Measurements from ENCODE around the gene NCF2.
A peak's percentile ranks its signal among the peaks of the same experiment; 100 is the strongest.

Gene NCF2

GRCh38 chr1:183605904-183606303 lies 15.6 kb upstream of the NCF2 start:
- no peaks in the 10 kb centered on the region for H3K27me3 ChIP-seq
- H3K9ac ChIP-seq: no peak overlapping the region
- peak overlapping the region in 5 of 11 experiments; percentile 28 to 88 (median 80); a peak in 8 of 22 replicates for H3K4me2 ChIP-seq
- peaks cover 0 to 8% (median 0%) of the 10 kb centered on the region in 11 experiments; a peak in 3 of 22 replicates for H3K9me3 ChIP-seq (replicated peaks in 1 of 11)
- no peaks in the 10 kb centered on the region for H4K20me1 ChIP-seq
- peak overlapping the region in 8 of 11 experiments; percentile 7 to 84 (median 72); a peak in 9 of 22 replicates for H3K27ac ChIP-seq
- peaks cover 15 to 97% (median 55%) of the 10 kb centered on the region in 10 experiments; a peak in 18 of 20 replicates for H3K4me1 ChIP-seq
- TF ChIP-seq Cebpa-rat (IDR thresholded peaks at IDR 0.05): no peak
- H3K36me3 ChIP-seq: no peaks in the 10 kb centered on the region
- no peak overlapping the region for H3K4me3 ChIP-seq

- peak overlapping the region in 9 of 11 experiments; percentile 54 to 84 (median 71); a peak in 15 of 22 replicates for H3K27ac ChIP-seq
- H4K20me1 ChIP-seq: no peaks in the 10 kb centered on the region
- peak overlapping the region; percentile 4 to 91 (median 73); a peak in 18 of 22 replicates for H3K4me2 ChIP-seq
- H3K9me3 ChIP-seq (replicated peaks in 1 of 11): peaks cover 0 to 14% (median 0%) of the 10 kb centered on the region in 11 experiments; a peak in 3 of 22 replicates
- TF ChIP-seq Cebpa-rat (IDR thresholded peaks at IDR 0.05): peak in 1 of 11 experiments; percentile 8; a peak in 2 of 22 replicates
- no peaks in the 10 kb centered on the region for H3K36me3 ChIP-seq
- H3K4me1 ChIP-seq: peaks cover 15 to 99% (median 56%) of the 10 kb centered on the region in 10 experiments; a peak in 18 of 20 replicates
- 0 out of 20 replicates have a peak overlapping the region, but pooled peaks of 1 of the 10 experiments have one; percentile 1 for H3K4me3 ChIP-seq
- H3K27me3 ChIP-seq: no peaks in the 10 kb centered on the region
- peak overlapping the region in 6 of 11 experiments; percentile 1 to 64 (median 50); a peak in 9 of 22 replicates for H3K9ac ChIP-seq
Measured at GRCh38 chr1:183604815-183605214, 14.6 kb upstream of the NCF2 start.

GRCh38 chr1:183604038-183604808 lies 14.0 kb upstream of the NCF2 start:
- Histone ChIP-seq H3K36me3 (no peaks in the 10 kb centered on the region), H3K4me1 (peaks cover 15 to 99% (median 53%) of the 10 kb centered on the region in 10 experiments; a peak in 18 of 20 replicates), H3K4me3 (0 out of 20 replicates have a peak overlapping the region, but pooled peaks of 1 of the 10 experiments have one; percentile 1), H3K27ac (peak overlapping the region in 10 of 11 experiments; percentile 40 to 84 (median 67); a peak in 18 of 22 replicates), H3K9ac (peak overlapping the region in 8 of 11 experiments; percentile 1 to 64 (median 36); a peak in 11 of 22 replicates), H3K4me2 (peak overlapping the region; percentile 4 to 91 (median 73); a peak in 21 of 22 replicates), H3K9me3 (replicated peaks in 1 of 11) (peaks cover 0 to 14% (median 0%) of the 10 kb centered on the region in 11 experiments; a peak in 3 of 22 replicates), H4K20me1 (no peaks in the 10 kb centered on the region), H3K27me3 (no peaks in the 10 kb centered on the region)
- peak in 3 of 11 experiments; percentile 14 to 58 (median 24); a peak in 3 of 22 replicates for TF ChIP-seq Cebpa-rat (IDR thresholded peaks at IDR 0.05)

- H4K20me1 ChIP-seq: no peaks in the 10 kb centered on the region
- peak overlapping the region in 4 of 11 experiments; percentile 75 to 84 (median 82); a peak in 5 of 22 replicates for H3K27ac ChIP-seq
- no peaks in the 10 kb centered on the region for H3K27me3 ChIP-seq
- peaks cover 0 to 14% (median 0%) of the 10 kb centered on the region in 11 experiments; a peak in 3 of 22 replicates for H3K9me3 ChIP-seq (replicated peaks in 1 of 11)
- peaks cover 29 to 99% (median 54%) of the 10 kb centered on the region in 10 experiments for H3K4me1 ChIP-seq
- no peak overlapping the region for H3K9ac ChIP-seq
- no peak overlapping the region for H3K4me3 ChIP-seq
- no peaks in the 10 kb centered on the region for H3K36me3 ChIP-seq
- no peak for TF ChIP-seq Cebpa-rat (IDR thresholded peaks at IDR 0.05)
- H3K4me2 ChIP-seq: peak overlapping the region in 3 of 11 experiments; percentile 8 to 91 (median 88); a peak in 8 of 22 replicates
Measured at GRCh38 chr1:183602510-183602909, 12.3 kb upstream of the NCF2 start.

GRCh38 chr1:183600634-183601033 lies 10.4 kb upstream of the NCF2 start:
- Histone ChIP-seq H3K36me3 (no peaks in the 10 kb centered on the region), H3K9me3 (replicated peaks in 1 of 11) (peaks cover 0 to 14% (median 0%) of the 10 kb centered on the region in 11 experiments; a peak in 3 of 22 replicates), H3K9ac (peak overlapping the region in 1 of 11 experiments; percentile 38; a peak in 1 of 22 replicates), H3K27ac (peak overlapping the region in 5 of 11 experiments; percentile 64 to 76 (median 72); a peak in 11 of 22 replicates), H4K20me1 (no peaks in the 10 kb centered on the region), H3K27me3 (no peaks in the 10 kb centered on the region), H3K4me3 (no peak overlapping the region), H3K4me1 (peaks cover 44 to 83% (median 63%) of the 10 kb centered on the region in 10 experiments), H3K4me2 (peak overlapping the region in 4 of 11 experiments; percentile 38 to 68 (median 56); a peak in 9 of 22 replicates)
- TF ChIP-seq Cebpa-rat (IDR thresholded peaks at IDR 0.05): no peak

- Histone ChIP-seq H3K4me1 (peaks cover 49 to 82% (median 64%) of the 10 kb centered on the region in 10 experiments), H3K9me3 (replicated peaks in 1 of 11) (peaks cover 0 to 14% (median 0%) of the 10 kb centered on the region in 11 experiments; a peak in 3 of 22 replicates), H4K20me1 (no peaks in the 10 kb centered on the region), H3K4me2 (peak overlapping the region in 4 of 11 experiments; percentile 38 to 68 (median 56); a peak in 9 of 22 replicates), H3K27ac (peak overlapping the region in 6 of 11 experiments; percentile 13 to 76 (median 71); a peak in 11 of 22 replicates), H3K9ac (peak overlapping the region in 1 of 11 experiments; percentile 38; a peak in 1 of 22 replicates), H3K36me3 (no peaks in the 10 kb centered on the region), H3K27me3 (no peaks in the 10 kb centered on the region), H3K4me3 (no peak overlapping the region)
- TF ChIP-seq Cebpa-rat (IDR thresholded peaks at IDR 0.05): peak in 3 of 11 experiments; percentile 55 to 57 (median 56); a peak in 3 of 22 replicates
Measured at GRCh38 chr1:183600136-183600535, 9.9 kb upstream of the NCF2 start.

- peak overlapping the region; percentile 50 to 71 (median 59) for H3K4me2 ChIP-seq
Measured at GRCh38 chr1:183598386-183598785, 8.1 kb upstream of the NCF2 start.

GRCh38 chr1:183597656-183598347 lies 7.5 kb upstream of the NCF2 start:
- Histone ChIP-seq H3K4me3 (no peak overlapping the region), H3K9ac (peak overlapping the region in 3 of 11 experiments; percentile 7 to 16 (median 15); a peak in 4 of 22 replicates), H3K4me2 (peak overlapping the region; percentile 50 to 71 (median 59)), H3K36me3 (no peaks in the 10 kb centered on the region), H3K27ac (peak overlapping the region in 9 of 11 experiments; percentile 12 to 76 (median 46); a peak in 16 of 22 replicates), H4K20me1 (no peaks in the 10 kb centered on the region), H3K4me1 (peaks cover 55 to 82% (median 67%) of the 10 kb centered on the region in 10 experiments), H3K9me3 (replicated peaks in 1 of 11) (peaks cover 0 to 9% (median 0%) of the 10 kb centered on the region in 11 experiments; a peak in 3 of 22 replicates), H3K27me3 (no peaks in the 10 kb centered on the region)
- no peak for TF ChIP-seq Cebpa-rat (IDR thresholded peaks at IDR 0.05)

More at GRCh38 chr1:183598386-183598785, 8.1 kb upstream of the NCF2 start:
- H3K27me3 ChIP-seq: no peaks in the 10 kb centered on the region
- H4K20me1 ChIP-seq: no peaks in the 10 kb centered on the region
- peaks cover 50 to 82% (median 64%) of the 10 kb centered on the region in 10 experiments for H3K4me1 ChIP-seq
- peak overlapping the region in 9 of 11 experiments; percentile 12 to 76 (median 46); a peak in 16 of 22 replicates for H3K27ac ChIP-seq
- TF ChIP-seq Cebpa-rat (IDR thresholded peaks at IDR 0.05): no peak
- no peak overlapping the region for H3K4me3 ChIP-seq
- no peaks in the 10 kb centered on the region for H3K36me3 ChIP-seq
- peak overlapping the region in 2 of 11 experiments; percentile 7 to 16; a peak in 3 of 22 replicates for H3K9ac ChIP-seq
- peaks cover 0 to 9% (median 0%) of the 10 kb centered on the region in 11 experiments; a peak in 3 of 22 replicates for H3K9me3 ChIP-seq (replicated peaks in 1 of 11)
